Bronchial epithelial cell (primary cell): Measurements from ENCODE around the gene OR10H2. TPM values are rescaled to one million over a fixed set of nuclear protein-coding genes. Genes with fewer than 3 reads are reported as not detected.
"Not testable (repeated sequence)": the region's sequence is repeated elsewhere in the genome, so short reads cannot be mapped to it uniquely, and the experiment has no call there.

Experiments
- DNase-seq: peaks from one replicate; pipeline ENCODE4 v3.0.0-alpha.2; 2010; ENCODE audit warnings: low read depth
- FAIRE-seq: peaks from 2 replicates; lab custom pipeline; 2011; peaks lifted over from hg19 to GRCh38; lab: Jason Lieb, UNC
- H3K27me3 ChIP-seq: 2 replicates; pipeline ENCODE4 v1.5.1; 2011; ENCODE audit warnings: low read length; ENCODE audit not compliant: control insufficient read depth, insufficient read depth
- H3K36me3 ChIP-seq: 2 replicates; pipeline ENCODE4 v1.5.1; 2011; ENCODE audit warnings: low read length; ENCODE audit not compliant: control insufficient read depth, insufficient read depth
- H3K4me3 ChIP-seq: 2 replicates; pipeline ENCODE4 v1.5.1; 2011; ENCODE audit warnings: mild to moderate bottlenecking, low read depth, low read length, control low read depth
- CTCF ChIP-seq: IDR thresholded peaks from 2 replicates; pipeline ENCODE4 v1.5.1; 2011; ENCODE audit warnings: mild to moderate bottlenecking, moderate library complexity, low read length, control low read depth, inconsistent platforms; ENCODE audit not compliant: insufficient read depth, severe bottlenecking
- total RNA-seq: library from RNA; depleted of rRNA; stranded (reverse); fragments of >200 nt; gene quantifications from 2 replicates; pipeline ENCODE4 v1.2.1, GENCODE V29; 2014

Gene OR10H2
- not detected in 2 replicates for total RNA-seq

GRCh38 chr19:15727724-15728123, at the start of gene OR10H2:
Gene OR10H2 (plus strand): TSS chr19:15728024. CDS start chr19:15728044, 20 bp downstream.
- FAIRE-seq (no peak), DNase-seq (no peak)
- H3K36me3 ChIP-seq = no peaks in the 10 kb centered on the region
- no peak for TF ChIP-seq CTCF
- no peaks in the 10 kb centered on the region for H3K27me3 ChIP-seq
- no peak within 1 kb of the TSS for H3K4me3 ChIP-seq

GRCh38 chr19:15679089-15679488, 48.7 kb upstream of the OR10H2 start:
- FAIRE-seq = no peak
- no peaks in the 10 kb centered on the region for H3K36me3 ChIP-seq

GRCh38 chr19:15679865-15680264, 48.0 kb upstream of the OR10H2 start:
- H3K4me3 ChIP-seq, H3K36me3 ChIP-seq, H3K27me3 ChIP-seq, DNase-seq: not testable (repeated sequence)
- FAIRE-seq = peak; percentile 86

More at GRCh38 chr19:15679089-15679488, 48.7 kb upstream of the OR10H2 start:
- no peak for DNase-seq
- no peak for TF ChIP-seq CTCF
- Histone ChIP-seq H3K4me3 (no peak overlapping the region), H3K27me3 (no peaks in the 10 kb centered on the region)

- H3K36me3 ChIP-seq = no peaks in the 10 kb centered on the region
- DNase-seq (no peak), FAIRE-seq (no peak)
- no peak for TF ChIP-seq CTCF
- H3K4me3 ChIP-seq = no peak overlapping the region
- no peaks in the 10 kb centered on the region for H3K27me3 ChIP-seq
Observed at GRCh38 chr19:15680478-15681322, 47.1 kb upstream of the OR10H2 start.

- DNase-seq = no peak
- FAIRE-seq = peak; percentile 47
Observed at GRCh38 chr19:15683411-15683810, 44.4 kb upstream of the OR10H2 start.

More at GRCh38 chr19:15683411-15683810, 44.4 kb upstream of the OR10H2 start:
- TF ChIP-seq CTCF = no peak
- Histone ChIP-seq H3K27me3 (no peaks in the 10 kb centered on the region), H3K4me3 (no peak overlapping the region), H3K36me3 (no peaks in the 10 kb centered on the region)
